NCI-H1092 (cell line): ENCODE results near the gene ADTRP.

Experiments
- DNase-seq: peaks from one replicate; lab custom pipeline; 2025; lab: John Stamatoyannopoulos, UW

Gene ADTRP

GRCh38 chr6:11755725-11756124, 22.9 kb downstream of the ADTRP start:
- DNase-seq = no peak

- DNase-seq = no peak
Measured at GRCh38 chr6:11754625-11755271, 23.9 kb downstream of the ADTRP start.

DNA sequence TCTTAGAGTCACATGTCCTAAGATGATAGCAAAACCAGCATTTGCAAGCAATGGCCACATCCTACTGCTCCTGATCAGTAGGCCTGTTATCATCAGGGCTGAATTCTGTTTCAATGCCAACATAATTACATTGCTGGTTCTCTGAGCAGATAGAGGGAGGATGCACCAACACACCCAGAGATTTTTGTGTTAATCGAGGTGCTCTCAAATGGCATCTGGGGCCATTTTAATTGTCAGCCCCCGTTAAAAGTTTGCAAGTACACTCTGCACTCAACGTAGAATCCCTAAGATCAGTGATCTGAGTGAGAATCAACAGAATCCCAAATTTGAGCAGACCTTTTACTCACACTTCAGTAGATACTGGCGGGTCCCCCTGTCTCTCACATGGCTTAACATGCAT, 24.8 kb downstream of the ADTRP start:
- no peak for DNase-seq

GRCh38 chr6:11752360-11752759, 26.2 kb downstream of the ADTRP start:
- no peak for DNase-seq

DNA sequence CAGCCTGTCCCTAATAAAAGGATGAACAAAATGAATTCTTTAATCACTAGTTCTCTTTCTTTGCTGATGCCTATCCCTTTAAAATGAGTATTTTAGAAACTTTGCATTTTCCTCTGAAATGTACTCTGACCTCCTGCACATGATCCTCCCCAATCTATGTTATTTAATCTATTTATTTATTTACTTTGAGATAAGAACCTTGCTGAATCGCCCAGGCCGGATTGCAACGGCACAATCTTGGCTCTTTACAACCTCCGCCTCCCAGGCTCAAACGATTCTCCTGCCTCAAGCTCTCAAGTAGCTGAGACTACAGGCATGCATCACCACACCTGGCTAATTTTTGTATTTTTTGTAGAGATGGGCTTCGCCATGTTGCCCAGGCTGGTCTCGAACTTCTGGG, 27.9 kb downstream of the ADTRP start:
- DNase-seq = no peak

- DNase-seq = no peak
Measured at GRCh38 chr6:11748591-11749210, 29.9 kb downstream of the ADTRP start.

GRCh38 chr6:11747021-11747420, 31.6 kb downstream of the ADTRP start:
- DNase-seq = no peak

DNA sequence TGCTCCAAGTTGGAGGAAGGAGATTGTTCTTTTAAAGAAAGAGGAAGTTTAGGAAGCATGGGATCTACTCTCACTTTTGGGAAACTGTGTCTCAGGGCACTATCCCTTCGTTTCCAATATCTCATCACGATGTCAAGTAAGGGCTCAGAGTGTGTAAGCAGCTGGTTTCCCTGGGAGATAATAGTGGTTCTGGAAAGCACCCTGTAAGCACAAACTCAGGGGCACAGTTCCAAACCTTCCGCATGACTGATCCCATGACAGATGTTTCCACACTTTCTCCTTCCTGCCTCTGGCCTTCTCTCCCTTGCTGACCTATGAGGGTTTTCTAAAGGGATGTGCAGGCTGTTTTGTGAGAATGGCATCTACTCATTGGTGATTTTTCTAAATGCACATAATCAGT, 33.9 kb downstream of the ADTRP start:
- no peak for DNase-seq

- DNase-seq = no peak
Measured at GRCh38 chr6:11744101-11744500, 34.5 kb downstream of the ADTRP start.

- DNase-seq = no peak
Measured at GRCh38 chr6:11740875-11741274, 37.7 kb downstream of the ADTRP start.

GRCh38 chr6:11738661-11739375, 39.8 kb downstream of the ADTRP start:
- DNase-seq = no peak

- DNase-seq = no peak
Measured at GRCh38 chr6:11738234-11738633, 40.4 kb downstream of the ADTRP start.

DNA sequence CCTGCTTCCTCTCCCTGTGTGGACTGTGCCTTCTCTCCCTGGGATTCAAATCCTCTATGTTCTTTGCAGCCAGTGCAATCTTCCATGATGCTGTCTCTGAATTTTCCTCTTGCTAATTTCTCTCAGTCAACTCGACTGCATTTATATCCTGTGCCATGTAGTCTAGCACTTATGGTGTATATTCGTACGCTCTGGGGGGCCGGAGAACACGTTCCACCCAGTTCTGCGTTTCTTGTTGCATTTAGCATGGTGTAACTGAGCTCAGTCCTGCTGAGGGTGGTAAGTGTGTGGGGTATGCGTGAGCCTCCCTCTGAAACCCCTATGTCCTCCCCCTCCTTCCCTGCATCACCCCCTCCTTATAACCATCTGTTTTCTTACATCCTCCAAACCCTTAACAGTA, 42.0 kb downstream of the ADTRP start:
- no peak for DNase-seq

- DNase-seq = no peak
Measured at GRCh38 chr6:11734861-11735613, 43.6 kb downstream of the ADTRP start.

GRCh38 chr6:11732036-11732631, 46.5 kb downstream of the ADTRP start:
- DNase-seq = no peak

DNA sequence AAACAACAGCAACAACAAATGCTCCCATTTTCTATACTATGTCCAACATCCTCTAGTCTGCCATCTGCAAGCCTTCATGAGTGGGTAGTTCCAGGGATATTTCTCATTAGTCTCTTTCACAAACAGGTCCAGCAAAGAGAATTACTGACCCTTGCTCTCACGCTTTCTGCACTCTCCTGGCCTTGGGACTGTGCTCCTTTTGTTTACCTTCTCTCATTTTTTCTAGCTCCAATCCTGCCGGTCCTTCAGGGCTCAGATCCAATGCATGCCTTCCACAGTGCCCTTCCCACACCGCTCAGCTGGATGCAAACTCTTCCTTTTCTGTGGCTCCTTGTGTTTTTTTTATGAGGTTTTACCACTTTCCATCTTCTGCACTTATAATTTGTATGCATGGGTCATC, 47.2 kb downstream of the ADTRP start:
- DNase-seq = no peak

GRCh38 chr6:11730641-11731040, 48.0 kb downstream of the ADTRP start:
- no peak for DNase-seq

- no peak for DNase-seq
Measured at GRCh38 chr6:11729076-11729475, 49.5 kb downstream of the ADTRP start.

DNA sequence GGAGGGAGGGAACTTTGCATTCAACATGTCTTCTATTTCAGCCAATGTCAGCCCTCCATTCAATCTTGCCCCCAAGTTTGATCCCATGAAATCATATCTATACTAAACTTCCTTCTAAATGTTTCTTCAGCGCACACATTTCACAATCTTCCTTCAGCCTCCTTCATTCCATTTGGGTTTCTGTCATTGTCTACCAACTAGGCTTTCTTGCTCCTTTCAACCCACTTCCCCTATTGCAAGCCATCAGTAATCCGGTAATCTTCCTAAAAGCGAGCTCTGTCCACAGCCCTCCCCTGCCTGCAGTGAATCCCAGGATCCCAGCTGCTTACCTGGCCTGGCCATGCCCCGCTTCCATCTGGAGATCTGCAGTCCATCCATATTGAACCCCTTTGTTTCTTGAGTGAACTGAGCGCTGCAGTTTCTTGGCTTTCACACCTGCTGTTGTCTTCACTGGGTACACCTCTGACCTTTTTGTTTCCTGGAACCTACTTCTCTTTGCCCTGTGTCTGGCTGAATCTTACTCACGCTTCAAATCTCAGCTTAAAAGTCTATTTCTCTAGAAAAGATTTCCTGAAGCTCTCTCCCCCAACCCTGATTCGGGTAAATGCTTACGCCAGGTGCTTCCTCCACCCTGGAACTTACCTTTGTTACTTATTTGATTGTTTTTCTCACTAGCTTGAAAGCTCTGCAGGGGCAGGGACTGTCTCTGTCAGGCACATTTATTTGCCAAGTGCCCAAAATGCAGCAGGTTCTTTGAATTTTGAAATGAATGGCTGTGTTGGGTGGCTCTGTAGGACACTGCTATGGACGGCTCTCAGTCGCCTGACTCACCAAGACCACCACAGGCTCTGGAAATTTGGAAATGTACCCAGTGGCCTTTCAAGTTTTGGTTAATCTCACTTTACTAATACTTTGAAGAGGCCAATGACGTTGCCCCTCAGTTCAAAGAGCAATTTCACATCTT, 50.3 kb downstream of the ADTRP start:
- no peak for DNase-seq

DNA sequence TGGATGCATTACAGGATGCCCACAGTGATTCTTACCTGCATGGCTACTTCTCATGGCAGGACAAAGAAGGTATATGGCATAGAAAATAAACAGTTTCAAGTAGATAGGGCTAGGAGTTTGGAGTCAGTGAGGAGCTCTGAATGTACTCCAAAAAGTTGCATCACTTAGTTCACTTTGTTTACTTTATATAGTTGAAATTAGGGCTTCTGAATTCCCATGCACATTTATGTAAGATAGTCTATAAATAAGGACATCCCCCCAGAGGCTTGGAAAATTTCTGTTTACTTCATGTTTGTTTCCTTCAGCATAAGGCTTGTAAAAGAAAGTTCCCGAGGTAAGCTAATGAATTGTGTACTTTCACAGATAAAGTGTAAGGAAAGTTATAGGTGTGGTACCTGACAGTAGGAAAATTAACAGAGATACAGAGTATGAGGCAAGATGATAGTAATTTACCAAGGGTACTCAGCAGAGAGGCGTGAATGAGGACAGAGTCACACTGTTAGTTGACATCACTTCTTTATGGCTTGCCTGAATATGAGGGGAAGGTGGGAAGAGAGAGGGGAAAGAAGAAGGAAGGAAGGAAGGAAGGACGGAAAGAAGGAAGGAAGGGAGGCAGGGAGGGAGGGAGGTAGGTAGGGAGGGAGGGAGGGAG, 51.1 kb downstream of the ADTRP start:
- no peak for DNase-seq

- no peak for DNase-seq
Measured at GRCh38 chr6:11724286-11724685, 54.3 kb downstream of the ADTRP start.
